Glutamatergic neuron (in vitro differentiated cells): Measurements from ENCODE around the gene LITAFD. TPM values are rescaled to one million over a fixed set of nuclear protein-coding genes. Genes with fewer than 3 reads are reported as not detected.

Experiments used
- DNase-seq: peaks from one replicate; pipeline ENCODE4 v3.0.0; 2022
- H3K27ac Mint-ChIP-seq: one replicate; pipeline ENCODE4 v1.8.0; 2020; ENCODE audit warnings: mild to moderate bottlenecking, mixed read lengths, inconsistent platforms; ENCODE audit not compliant: unreplicated experiment
- H3K27me3 Mint-ChIP-seq: one replicate; pipeline ENCODE4 v1.8.0; 2020; ENCODE audit warnings: mild to moderate bottlenecking, moderate library complexity, mixed read lengths, inconsistent platforms; ENCODE audit not compliant: unreplicated experiment
- H3K36me3 Mint-ChIP-seq: one replicate; pipeline ENCODE4 v1.8.0; 2020; ENCODE audit warnings: mild to moderate bottlenecking, mixed read lengths, inconsistent platforms; ENCODE audit not compliant: unreplicated experiment
- H3K4me1 Mint-ChIP-seq: one replicate; pipeline ENCODE4 v1.8.0; 2020; ENCODE audit warnings: mild to moderate bottlenecking, low read depth, mixed read lengths, inconsistent platforms; ENCODE audit not compliant: unreplicated experiment
- H3K4me3 Mint-ChIP-seq: one replicate; pipeline ENCODE4 v1.8.0; 2020; ENCODE audit warnings: mild to moderate bottlenecking, mixed read lengths, inconsistent platforms; ENCODE audit not compliant: unreplicated experiment
- H3K9me3 Mint-ChIP-seq: one replicate; pipeline ENCODE4 v1.8.0; 2020; ENCODE audit warnings: mild to moderate bottlenecking, moderate library complexity, mixed read lengths, inconsistent platforms; ENCODE audit not compliant: unreplicated experiment
- CTCF ChIP-seq: fragments of 200-600 bp; sonication (generic); IDR thresholded peaks from one replicate; pipeline ENCODE4 v1.5.0; 2021; ENCODE audit not compliant: partially characterized antibody, unreplicated experiment
- total RNA-seq: library from RNA; stranded (reverse); fragmentation: NEBNext Ultra II Directional; extraction: Animal tissue kit (Norgen Biotek cat#: 25700); gene quantifications from one replicate; pipeline ENCODE4 v1.2.1, GENCODE V29; 2021; ENCODE audit not compliant: unreplicated experiment

Gene LITAFD
- total RNA-seq, 1 donor from 2014 or later = not detected

GRCh38 chr16:8858994-8859912 is 22.9 kb upstream of the LITAFD start:
- no peaks in the 10 kb centered on the region for H3K36me3 Mint-ChIP-seq
- DNase-seq = no peak
- H3K4me3 Mint-ChIP-seq = no peak overlapping the region
- H3K27ac Mint-ChIP-seq = peak overlapping the region; percentile 48
- no peak for TF ChIP-seq CTCF
- H3K27me3 Mint-ChIP-seq = peaks cover 17% of the 10 kb centered on the region
- peaks cover 5% of the 10 kb centered on the region for H3K9me3 Mint-ChIP-seq
- peaks cover 26% of the 10 kb centered on the region for H3K4me1 Mint-ChIP-seq

DNA sequence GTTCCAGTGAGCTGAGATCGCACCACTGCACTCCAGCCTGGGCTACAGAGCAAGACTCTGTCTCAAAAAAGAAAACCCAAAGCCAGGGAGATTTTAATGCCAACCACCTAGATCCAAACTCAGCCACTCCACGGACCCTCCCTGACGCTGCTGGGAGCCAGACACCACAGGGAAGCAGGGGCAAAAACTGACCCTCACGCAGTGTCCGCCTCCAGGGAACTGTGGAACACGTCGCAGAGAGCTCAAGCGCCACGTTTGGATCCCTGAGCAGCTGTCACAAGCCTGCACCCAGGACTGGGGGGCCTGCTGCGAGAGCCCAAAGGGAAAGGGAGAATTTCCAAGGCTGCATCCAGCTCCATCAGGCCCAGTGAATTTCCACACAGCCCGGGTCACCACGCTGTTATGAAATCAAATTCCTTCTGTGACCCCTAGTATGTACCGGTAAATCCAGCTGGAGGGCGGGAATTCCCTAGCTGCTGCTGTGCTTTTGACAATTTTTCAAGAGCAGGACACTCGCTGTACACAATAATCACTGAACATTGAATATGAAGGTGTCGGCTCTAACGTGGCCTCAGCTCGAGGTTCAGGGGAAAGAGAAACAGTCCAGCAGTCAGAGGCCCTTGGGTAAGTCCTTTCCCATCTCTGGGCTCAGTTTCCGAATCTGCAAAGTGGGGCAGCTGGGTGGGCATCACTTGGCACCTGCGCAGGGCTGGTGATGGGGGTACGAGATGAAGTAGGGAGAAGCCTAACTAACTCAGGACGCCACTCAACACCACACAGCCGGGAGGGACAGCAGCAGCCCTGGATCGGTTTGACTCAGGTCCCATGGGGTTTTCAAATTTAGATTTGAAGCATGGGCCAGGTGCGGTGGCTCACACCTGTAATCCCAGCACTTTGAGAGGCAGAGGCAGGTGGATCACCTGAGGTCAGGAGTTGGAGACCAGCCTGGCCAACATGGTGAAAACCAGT is 22.0 kb upstream of the LITAFD start:
- H3K9me3 Mint-ChIP-seq = peaks cover 6% of the 10 kb centered on the region
- no peak for TF ChIP-seq CTCF
- H3K4me1 Mint-ChIP-seq = peaks cover 32% of the 10 kb centered on the region
- H3K4me3 Mint-ChIP-seq = no peak overlapping the region
- H3K27me3 Mint-ChIP-seq = peaks cover 17% of the 10 kb centered on the region
- no peaks in the 10 kb centered on the region for H3K36me3 Mint-ChIP-seq
- no peak for DNase-seq
- peak overlapping the region; percentile 48 for H3K27ac Mint-ChIP-seq

DNA sequence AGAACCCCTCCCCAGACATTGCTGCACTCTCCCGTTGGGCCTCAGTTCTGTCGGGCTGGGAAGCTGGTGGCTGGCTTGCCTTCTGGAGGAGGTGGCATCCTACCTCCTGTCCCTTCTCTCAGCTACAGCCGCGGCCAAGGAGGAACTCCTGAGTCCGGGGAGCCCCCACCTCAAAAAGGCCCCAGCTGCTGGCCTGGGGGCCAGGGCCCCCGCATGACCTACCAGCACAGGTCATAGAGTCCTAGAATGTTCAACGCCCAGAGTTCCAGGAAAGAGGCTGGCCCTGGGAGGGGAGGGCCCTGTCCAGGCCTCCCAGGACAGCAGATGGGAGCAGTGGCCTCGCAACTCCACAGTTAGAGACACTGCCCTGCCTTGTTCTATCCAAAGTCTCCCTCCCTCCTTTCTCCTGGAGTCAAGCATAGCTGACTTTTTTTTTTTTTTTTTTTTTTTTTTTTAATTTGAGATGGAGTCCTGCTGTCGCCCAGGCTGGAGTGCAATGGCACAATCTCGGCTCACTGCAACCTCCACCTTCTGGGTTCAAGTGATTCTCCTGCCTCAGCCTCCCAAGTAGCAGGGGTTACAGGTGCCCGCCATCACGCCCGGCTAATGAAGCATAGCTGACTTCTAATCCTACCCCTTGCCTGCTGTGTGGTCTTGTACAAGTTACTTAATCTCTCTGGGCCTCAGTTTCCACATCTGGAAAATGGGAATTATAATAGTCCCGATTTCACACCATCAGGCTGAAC is 20.4 kb upstream of the LITAFD start:
- H3K27ac Mint-ChIP-seq = peak overlapping the region; percentile 76
- no peaks in the 10 kb centered on the region for H3K36me3 Mint-ChIP-seq
- H3K9me3 Mint-ChIP-seq = peaks cover 5% of the 10 kb centered on the region
- peak overlapping the region; percentile 52 for H3K4me3 Mint-ChIP-seq
- peaks cover 21% of the 10 kb centered on the region for H3K27me3 Mint-ChIP-seq
- DNase-seq = no peak
- TF ChIP-seq CTCF = no peak
- peaks cover 38% of the 10 kb centered on the region for H3K4me1 Mint-ChIP-seq

DNA sequence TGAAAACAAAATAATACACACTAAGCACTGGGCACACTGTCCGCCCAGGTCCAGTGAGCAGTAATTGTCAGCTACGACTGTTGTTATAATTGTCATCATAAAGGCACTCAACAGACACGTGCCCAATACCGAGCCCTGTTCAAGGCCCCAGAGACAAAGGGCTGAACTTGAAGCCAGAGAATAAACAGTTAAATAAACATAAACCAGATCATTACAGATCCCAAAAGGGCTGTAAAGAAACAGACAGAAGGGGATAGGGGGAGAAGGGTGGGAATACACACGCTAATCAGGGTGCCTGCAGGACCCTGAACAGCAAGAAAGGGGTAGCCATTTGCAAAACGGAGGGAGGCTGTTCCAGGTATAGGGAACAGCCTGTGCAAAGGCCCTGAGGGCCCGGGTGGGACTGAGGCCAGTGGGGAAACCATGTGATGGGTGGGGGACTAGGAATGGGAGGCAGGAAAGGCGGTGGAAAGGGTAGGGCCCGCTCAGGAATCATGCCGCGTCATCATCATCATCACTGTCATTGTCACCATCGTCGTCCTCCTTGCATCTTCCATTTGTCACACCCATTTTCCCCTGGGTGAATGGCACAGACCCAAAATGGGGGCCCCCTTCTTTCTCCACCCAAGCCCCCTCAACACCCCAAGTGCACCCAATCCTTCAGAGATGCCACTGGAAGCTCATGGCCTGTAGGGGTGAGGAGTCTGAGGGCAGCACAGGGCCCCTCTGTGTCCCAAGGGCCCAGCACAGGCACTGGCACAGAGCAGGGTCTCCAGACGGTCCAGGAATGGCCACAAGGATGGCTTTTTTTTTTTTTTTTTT is 19.6 kb upstream of the LITAFD start:
- Mint-ChIP-seq H3K36me3 (no peaks in the 10 kb centered on the region), H3K4me1 (peaks cover 35% of the 10 kb centered on the region), H3K9me3 (peaks cover 6% of the 10 kb centered on the region), H3K4me3 (peak overlapping the region; percentile 46), H3K27me3 (peaks cover 25% of the 10 kb centered on the region), H3K27ac (peak overlapping the region; percentile 76)
- DNase-seq = no peak
- TF ChIP-seq CTCF = no peak
